ENCODE results near the gene SLC66A2.

SLC66A2 gene

DNA sequence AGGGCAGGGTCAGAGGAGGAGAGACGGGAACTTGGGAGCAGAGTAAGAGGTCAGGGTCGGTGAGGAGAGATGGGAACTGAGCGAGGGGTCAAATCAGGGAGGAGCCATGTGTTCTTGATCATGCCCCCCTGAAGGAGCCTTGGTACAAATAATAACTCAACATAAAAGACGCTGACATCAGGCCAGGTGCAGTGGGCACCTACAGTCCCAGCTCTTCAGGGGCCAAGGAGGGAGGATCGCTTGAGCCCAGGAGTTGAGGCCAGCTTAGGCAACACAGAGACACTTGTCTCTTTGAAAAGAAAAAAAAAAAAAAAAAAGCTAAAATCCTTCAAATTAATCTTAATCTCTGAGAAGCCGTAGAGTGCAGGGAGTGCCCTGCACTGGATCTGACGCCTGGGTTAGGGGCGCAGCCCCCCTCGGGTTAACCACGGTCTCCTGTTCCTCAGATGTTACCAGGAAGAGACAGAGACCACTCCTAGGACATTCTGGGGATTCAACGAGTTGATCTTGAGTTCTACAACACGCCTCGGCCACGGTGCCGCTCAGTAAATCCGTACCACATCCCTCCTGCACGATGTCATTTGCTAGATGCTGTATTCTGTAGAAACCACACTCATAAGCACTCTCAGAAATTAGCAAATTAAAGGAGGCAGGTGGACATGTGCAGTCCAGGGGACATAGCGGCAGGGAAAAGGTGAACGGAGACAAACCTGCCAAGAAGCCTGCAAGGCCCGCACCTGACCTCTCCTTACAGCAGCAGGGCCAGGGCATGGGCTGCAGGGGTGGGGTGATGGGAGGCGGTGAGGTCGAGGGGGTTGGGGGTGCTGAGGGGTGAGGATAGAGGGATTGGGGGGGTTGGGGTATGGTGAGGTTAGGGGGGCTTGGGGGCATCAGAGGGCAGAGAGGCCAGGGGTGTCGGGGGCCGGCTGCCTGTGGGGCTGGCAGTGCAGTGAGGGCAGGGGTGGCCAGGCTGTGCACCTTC, 29.2 kb downstream of the SLC66A2 start:
- DNase-seq (ENCODE audit: low read depth in 1 of 2, low spot score in 1 of 2) = no peak

DNA sequence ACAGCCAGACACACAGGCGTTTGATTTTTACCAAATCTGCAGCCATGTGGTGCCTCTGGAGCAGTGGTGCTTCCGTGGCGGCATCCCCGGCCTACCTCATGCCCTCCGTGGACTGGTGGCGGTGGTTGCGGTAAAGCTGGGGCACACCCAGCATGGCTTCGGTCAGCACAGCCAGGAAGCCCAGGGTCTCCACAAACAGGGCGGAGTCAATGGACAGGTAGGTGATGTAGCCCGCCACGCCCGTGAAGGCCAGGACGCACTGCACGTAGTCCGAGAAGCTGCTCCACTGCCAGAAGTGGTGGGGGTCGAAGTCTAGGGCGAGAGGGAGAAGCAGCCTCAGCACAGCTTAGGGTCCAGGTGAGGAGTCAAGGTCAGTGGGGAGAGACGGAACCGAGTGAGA, 32.4 kb downstream of the SLC66A2 start:
- DNase-seq (ENCODE audit: low read depth in 1 of 2, low spot score in 1 of 2) = no peak

DNA sequence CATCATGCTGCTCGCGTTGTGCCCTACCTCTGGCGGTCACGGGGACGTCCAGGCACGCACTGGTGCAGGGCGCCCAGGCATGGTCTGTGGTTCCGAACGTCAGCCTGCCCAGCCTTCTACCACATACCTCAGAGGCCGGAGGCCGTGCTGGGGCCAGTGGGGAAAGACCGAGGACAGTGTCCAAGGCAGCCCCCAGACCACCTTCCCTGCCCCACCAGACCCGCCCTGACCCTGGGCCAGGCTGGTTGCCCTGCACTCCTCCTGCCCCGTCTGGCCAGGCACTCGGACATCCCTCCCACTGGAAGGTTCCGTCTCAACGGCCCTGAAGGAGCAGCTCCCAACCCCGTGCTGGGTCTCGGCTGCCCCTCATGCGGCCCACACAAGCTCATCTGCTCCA, 32.8 kb downstream of the SLC66A2 start:
- no peak for DNase-seq (ENCODE audit: low read depth in 1 of 2, low spot score in 1 of 2)

DNA sequence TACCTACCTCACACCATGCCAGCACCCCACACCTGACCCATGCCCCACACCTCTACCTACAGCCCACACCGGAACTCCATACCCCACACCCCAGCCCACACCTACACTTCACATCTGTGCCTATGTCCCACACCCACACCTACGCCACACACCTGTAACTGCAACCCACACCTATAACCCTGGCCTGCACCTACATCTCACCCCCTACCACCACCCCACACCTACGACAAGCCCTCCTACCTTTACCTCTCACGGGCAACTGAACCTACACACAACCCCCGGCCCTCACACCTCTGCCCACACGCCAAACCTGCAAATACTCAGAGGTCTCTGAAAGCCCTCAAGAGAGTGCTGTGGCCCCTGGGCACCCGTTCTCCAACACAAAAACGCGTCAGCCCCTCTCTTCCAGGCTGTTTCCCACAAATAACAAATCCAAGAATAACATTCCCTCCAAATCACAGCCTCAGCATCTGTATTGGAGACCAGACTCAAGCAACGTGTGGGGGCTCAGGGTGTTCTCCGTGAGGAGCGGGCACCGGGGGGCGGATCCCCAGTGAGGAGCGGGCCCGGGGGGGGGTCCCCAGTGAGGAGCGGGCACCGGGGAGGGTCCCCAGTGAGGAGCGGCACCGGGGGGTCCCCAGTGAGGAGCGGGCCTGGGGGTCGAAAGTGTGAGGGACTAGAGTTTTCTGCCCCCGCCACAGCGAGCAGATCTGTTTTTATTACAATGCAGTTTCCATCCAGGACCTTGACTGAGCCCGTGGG, 33.4 kb downstream of the SLC66A2 start:
- no peak for DNase-seq (ENCODE audit: low read depth in 1 of 2, low spot score in 1 of 2)

DNA sequence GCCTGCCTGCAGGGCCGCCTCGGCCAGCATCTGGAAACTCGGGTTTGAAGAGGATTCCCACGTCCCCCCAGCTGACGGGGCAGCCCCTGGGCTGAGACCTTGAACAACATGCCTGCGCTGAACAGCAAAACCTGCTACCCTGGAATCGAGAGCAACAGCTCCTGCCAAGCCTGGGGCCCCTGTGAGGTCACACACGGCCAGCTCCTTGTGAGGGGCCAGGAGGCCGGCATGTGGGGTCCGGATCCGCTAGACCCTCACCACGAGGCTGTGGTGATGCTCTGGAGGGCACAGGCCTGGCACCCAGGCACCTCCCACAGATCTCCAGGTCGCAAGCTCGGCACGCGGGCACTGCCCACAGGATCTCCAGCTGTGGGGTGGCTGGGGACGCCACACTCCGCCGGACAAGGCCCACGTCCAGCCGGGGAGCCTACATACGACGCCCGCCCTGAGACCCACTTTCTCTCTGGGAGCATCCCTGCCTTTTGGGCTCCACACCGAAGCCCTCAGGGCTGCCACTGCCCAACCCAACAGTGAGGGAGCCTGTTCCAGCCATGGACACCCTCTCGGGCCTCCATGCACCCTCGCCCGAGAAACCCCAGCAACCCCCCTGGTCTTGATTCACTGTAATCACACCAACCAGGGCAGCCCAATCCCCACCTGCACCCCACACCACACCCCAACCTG, 34.1 kb downstream of the SLC66A2 start:
- no peak for DNase-seq (ENCODE audit: low read depth in 1 of 2, low spot score in 1 of 2)

DNA sequence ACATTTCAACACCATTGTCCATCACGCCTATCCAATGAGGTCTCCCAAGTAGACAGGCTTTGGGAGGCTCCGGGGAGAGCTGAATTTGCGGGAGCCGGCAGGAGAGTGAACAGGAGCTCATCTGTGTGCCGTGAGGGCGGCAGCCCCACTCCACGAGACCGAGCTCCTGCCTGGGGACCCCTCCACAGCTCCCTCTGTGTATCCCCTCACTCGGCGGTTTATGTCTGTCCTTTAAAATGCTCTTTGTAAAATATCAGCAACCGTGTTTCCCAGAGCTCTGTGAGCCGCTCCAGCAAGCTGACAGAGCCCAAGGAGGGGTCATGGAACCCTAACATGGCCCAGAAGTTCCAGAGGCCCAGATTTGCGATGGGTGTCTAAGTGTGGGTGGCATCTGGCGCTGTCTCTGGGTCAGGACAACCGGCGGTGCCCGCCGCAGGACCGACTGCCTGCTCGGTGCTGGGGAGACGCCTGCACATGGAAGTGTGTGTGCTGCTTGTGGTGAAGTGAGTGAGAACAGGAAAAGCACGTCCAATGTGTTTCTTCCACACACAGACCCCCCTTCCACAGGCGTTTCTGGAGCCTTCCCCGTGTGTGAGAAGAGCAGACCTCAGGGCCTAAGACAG, 34.8 kb downstream of the SLC66A2 start:
- DNase-seq (ENCODE audit: low read depth in 1 of 2, low spot score in 1 of 2) = no peak

DNA sequence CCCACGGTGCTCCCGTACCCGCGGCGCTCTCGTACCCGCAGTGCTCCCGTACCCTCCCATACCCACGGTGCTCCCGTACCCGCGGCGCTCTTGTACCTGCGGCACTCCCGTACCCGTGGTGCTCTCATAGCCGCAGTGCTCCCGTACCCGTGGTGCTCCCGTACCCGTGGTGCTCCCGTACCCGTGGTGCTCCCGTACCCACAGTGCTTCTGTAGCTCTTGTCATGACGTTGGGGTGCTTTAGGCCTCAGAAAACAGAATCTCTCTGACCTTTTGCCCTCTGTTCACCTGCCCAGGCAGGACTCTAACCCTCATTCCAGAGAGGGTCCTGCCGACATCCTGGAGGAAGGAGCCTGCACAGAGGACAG, 35.3 kb downstream of the SLC66A2 start:
- no peak for DNase-seq (ENCODE audit: low read depth in 1 of 2, low spot score in 1 of 2)

DNA sequence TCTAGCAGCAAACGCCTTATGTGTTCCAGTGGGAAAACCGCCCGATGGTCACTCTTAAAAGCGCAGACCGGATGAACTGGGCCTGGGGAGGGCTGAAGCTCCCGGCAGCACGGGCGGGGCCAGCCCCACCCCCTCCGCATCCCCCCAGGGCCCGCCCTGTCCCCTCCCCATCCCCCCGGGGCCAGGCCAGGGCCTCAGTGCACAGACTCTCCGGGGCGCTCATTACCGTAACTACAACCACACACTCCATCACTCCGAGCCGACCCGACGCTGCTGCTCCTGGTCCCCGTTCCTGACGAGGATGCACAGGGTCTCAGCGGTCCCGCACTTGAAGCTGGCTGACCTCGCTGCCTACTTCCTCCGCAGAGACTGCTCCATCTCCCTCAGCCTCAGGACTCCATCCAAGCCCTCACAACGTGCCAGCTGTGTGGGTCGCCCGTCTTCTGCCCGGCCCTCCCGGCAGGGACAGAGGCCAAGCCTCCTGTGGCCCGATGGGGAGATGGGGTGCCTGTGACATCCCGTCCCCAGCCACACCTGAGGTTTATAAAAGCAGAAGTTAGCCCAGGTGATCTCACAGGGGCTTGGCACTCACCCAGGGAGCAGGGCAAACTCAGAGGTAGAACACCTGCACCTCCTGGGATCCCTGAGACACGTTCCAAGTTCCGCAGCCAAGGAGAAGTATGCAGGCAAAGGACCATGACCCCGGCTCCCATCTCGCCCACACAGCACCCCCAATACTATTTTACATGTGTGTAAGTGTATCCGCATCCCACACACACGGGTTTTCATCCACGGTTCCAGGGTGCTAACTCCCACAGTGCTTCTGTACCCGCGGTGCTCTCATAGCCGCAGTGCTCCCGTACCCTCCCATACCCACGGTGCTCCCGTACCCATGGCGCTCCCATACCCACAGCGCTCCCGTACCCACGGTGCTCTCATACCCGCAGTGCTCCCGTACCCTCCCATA, 36.0 kb downstream of the SLC66A2 start:
- no peak for DNase-seq (ENCODE audit: low read depth in 1 of 2, low spot score in 1 of 2)

DNA sequence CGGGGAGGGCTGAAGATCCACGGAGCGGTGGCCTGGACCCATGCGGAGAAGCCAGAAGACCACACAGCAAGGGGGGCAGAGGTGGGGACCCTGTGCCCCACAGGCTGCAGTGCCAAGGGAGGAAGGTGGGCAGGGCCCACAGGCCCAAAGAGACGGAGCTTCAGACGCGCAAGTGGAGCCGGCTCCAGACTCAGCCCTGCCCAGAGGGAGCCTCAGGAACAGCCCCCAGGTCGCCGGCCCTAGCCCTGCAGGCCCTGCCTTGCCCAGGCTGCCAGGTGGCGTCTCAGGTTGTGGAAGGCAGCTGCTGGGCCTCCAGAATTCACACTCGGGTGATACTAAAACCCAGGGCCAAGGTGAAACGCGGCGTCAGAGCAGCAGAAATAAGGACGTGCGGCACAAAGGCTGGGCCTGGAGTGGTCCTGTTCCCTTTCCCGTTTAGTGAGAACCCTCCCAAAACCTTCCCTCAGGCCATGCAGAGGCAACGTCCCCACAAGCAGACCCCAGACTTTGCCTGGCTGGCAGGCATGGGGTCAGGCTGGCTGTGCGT, 36.8 kb downstream of the SLC66A2 start:
- DNase-seq (ENCODE audit: low read depth in 1 of 2, low spot score in 1 of 2) = no peak

DNA sequence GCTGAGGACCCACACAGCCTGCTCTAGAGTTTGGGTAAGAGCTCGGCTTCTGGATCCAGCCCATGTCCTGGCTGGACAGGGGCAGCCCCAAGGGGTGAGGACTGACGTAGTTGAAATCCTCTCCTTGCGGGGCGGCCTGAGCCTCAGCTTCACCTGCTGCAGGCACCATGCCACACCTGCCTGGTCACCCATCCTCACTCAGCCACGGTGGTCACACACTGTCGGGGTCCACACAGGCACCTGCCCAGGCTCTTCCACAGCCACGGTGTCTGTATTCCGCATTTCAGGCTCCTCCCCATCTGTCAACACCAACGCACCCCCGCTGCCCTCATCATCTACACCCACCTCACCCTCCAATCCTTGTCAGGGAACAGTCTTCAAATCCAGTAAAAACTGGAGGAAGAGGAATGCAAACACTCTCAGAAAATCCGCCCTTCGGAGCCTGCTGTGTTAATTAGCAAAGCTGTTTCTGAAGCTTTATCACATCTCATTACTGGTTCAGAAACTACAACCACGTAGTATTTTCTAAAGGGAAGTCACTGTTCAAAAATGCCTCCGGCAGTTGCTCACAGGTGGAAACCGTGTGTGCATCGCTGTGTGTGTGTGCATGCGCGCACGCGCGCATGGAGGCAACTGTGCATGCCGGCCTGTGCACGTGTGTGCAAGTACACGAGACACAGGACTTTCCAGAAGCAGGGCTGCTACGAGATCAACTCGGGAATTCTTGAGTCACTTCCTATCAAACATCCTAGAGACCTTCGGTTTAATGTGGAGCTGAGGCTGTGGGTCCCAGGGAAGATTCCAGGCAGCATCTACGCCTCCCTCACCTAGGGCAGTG, 38.2 kb downstream of the SLC66A2 start:
- no peak for DNase-seq (ENCODE audit: low read depth in 1 of 2, low spot score in 1 of 2)

DNA sequence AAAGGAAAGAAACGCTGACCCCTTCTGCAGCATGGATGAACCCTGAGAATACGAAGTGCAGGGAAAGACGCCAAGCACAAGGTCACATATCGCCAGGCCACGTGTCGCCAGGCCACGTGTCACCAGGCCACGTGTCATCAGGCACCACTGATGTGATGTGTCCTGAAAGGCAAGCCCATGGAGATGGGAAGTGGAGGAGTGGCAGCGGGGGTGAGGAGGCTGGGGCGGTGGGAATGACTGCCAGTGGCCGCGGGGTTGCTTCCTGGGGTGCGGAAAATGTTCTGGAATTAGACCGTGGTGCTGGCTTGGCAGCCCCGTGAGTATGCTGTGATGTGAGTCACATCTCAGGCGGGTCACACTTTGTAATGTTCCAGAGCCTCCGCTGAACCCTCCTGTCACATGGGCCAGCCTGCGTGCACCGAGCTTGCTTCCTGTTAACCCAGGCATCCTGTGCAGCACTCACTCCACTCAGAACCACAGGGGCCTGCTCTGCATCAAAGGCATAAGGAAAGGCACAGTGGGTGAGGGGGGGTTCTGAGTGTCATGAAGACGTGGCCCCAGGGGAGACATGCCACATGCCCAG, 39.0 kb downstream of the SLC66A2 start:
- no peak for DNase-seq (ENCODE audit: low read depth in 1 of 2, low spot score in 1 of 2)

DNA sequence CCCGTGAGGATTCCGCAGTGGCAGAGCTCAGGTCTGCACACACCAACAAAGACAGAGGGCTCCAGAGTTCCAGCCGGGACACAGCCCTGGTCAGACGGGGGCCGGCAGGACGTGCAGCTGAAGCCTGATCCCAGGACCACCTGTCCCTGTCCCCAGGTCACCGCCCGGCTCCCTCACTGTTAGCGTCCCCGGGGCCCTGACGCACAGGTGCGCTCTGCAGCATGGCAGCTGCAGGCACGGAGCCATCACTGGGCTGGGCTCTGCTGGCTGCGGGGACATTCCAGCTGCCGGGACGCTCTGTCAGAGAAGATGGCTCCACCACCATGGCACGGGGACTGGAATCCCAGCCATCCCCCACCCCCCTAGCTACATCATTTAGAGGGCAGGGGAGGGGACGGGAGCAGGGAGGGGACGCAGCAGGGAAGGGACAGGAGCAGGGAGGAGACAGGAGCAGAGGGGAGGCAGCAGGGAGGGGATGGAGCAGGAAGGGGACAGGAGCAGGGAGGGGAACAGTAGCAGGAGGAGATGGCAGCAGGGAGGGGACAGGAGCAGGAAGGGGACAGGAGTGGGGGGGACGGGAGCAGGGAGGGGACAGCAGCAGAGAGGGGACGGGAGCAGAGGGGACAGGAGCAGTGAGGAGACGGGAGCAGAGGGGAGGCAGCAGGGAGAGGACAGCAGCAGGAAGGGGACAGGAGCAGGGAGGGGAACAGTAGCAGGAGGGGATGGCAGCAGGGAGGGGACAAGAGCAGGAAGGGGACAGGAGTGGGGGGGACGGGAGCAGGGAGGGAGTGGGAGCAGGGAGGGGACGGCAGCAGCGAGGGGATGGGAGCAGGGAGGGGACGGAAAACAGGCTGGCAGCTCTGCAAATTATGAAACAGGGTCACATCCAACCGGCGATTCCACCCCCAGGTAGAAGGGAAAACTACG, 39.8 kb downstream of the SLC66A2 start:
- no peak for DNase-seq (ENCODE audit: low read depth in 1 of 2, low spot score in 1 of 2)

DNA sequence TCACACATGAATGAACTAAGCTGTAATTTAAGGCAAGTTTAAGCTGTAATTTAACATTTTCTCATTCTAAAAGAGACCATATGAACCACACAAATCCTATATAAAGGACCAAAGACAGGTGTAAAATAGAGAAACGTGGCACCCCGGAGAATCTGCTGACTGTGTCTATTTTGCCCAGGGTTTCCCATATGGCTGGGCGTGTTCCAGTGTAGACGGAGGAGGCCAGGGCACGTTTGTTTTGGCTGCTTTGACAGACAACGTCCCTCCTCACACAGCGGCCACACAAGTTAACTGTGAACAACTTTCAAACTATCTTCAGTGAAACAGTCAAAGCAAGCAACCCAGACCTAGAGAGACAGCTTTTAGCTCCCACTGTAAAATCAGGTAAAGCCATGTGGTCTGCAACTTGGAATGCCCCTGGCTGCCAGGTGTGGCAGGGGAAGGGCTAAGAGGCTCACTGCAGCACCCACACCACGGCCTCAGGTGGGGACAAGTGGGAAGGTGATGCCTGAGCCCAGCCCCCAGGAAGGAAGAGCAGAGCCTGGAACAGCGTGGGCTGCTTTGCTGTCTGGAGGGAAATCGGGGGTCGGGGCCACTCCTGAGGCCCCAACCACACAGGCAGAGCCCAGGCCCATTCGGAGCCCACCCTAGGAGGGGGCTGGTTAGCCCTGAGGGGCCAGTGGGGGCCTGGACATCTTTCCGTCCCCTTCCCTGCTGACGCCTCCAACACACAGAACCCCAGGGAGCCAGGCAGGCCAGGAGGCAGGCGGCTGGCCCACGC, 40.7 kb downstream of the SLC66A2 start:
- DNase-seq (ENCODE audit: low read depth in 1 of 2, low spot score in 1 of 2) = no peak

DNA sequence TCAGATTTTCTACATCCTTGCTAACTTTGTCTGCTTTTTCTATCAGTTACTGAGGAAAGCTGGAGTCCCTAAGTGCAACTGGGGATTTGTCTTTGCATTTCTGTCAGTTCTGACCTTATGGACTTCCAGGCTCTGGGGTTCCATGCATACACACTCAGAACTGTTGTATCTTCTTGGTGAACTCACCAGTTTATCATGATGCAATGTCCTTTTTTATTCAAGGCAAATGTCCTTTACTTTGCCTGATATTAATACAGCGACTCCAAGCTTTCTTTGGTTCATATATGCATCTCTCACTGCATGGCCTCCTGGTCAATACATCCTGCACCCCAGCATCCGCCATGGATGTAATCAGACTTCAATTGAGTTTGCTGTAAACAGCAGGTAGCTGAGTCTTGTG, 44.7 kb downstream of the SLC66A2 start:
- no peak for DNase-seq (ENCODE audit: low read depth in 1 of 2, low spot score in 1 of 2)

DNA sequence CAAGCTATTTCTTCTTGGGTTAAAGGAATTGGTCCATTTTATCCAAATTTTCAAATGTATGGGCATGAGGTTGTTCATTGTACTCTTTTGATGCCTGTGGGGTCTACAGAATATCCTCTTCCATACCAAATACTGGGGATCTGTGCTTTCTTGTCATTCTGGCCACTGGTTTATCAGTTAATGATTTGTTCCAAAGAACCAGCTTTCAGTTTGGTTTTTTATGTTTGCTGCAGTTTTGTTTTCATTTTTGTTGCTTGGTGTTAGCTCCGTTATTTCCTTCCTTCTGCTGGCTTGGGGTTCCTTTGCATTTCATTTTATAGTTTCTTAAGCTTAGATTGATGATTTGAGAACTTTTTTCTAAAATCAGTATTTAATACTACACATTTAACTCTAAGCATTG, 45.5 kb downstream of the SLC66A2 start:
- no peak for DNase-seq (ENCODE audit: low read depth in 1 of 2, low spot score in 1 of 2)

DNA sequence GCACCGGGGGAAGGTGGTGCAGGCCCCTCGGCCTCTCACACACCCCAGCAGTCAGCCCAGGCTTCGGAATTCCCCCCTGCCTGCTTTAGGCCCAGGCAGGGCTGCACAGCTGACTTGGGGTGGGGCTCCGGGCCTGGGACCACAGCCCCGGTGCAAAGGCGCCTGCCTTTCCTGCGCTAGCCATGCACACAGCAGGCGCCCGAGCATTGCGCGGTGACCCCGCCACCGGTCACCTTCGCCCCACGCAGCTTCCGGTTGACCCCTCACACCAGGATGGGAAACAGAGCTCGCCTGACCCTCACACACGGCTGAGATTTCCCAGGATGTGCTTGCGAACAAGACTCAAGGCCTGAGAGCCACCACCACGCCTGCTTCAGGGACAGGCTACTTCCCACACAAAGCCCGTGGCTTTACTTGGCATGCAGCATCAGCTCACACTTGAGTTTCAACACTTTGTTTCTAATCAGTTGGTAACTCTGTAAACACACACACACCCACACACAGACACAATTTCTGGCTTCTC, 46.0 kb downstream of the SLC66A2 start:
- no peak for DNase-seq (ENCODE audit: low read depth in 1 of 2, low spot score in 1 of 2)

Measured in stimulated activated CD4-positive, alpha-beta T cell treated with anti-CD3 and anti-CD28 coated beads, Interleukin-15, amount 100 ng/mL, for 1 hour (primary cell).